GM20431 (cell line): Measurements from ENCODE around the gene ZSCAN29.

Experiments
- in situ Hi-C: fragments of 300-500 bp; cut with MseI, MboI; formaldehyde crosslinking; loops from one replicate; pipeline ENCODE4 v1.15.0; 2020; ENCODE audit warnings: low sequenced_read_pairs; ENCODE audit not compliant: unreplicated experiment

The ZSCAN29 gene

GRCh38 chr15:43352693-43353382 is 18.0 kb downstream of the ZSCAN29 start:
- in situ Hi-C loops, result no loop called here

- in situ Hi-C loops, result no loop called here
Measured at GRCh38 chr15:43347114-43347513, 23.7 kb downstream of the ZSCAN29 start.

GRCh38 chr15:43346305-43346704 is 24.5 kb downstream of the ZSCAN29 start:
- in situ Hi-C loops, result no loop called here

GRCh38 chr15:43330780-43331087 is 40.1 kb downstream of the ZSCAN29 start:
- in situ Hi-C loops, result no loop called here

- in situ Hi-C loops, result no loop called here
Measured at GRCh38 chr15:43329960-43330779, 40.7 kb downstream of the ZSCAN29 start, which contains the start of gene LCMT2. LCMT2 (minus strand) TSS chr15:43330573; CDS start chr15:43330489, 84 bp downstream.

- in situ Hi-C loops, result no loop called here
Measured at GRCh38 chr15:43329217-43329959, 41.5 kb downstream of the ZSCAN29 start.

- in situ Hi-C loops, result no loop called here
Measured at GRCh38 chr15:43325039-43325684, 45.7 kb downstream of the ZSCAN29 start.

GRCh38 chr15:43318990-43319771 is 51.7 kb downstream of the ZSCAN29 start:
- in situ Hi-C loops, result no loop called here

- in situ Hi-C loops, result no loop called here
Measured at GRCh38 chr15:43317566-43318184, 53.2 kb downstream of the ZSCAN29 start.

GRCh38 chr15:43316971-43317346 is 53.9 kb downstream of the ZSCAN29 start:
- in situ Hi-C loops, result no loop called here

- in situ Hi-C loops, result no loop called here
Measured at GRCh38 chr15:43316016-43316970, 54.5 kb downstream of the ZSCAN29 start.

- in situ Hi-C loops, result no loop called here
Measured at GRCh38 chr15:43314171-43314570, 56.7 kb downstream of the ZSCAN29 start.

GRCh38 chr15:43312378-43312777 is 58.5 kb downstream of the ZSCAN29 start:
- in situ Hi-C loops, result no loop called here
